Measurements from ENCODE around the gene CALHM6. TPM values are rescaled to one million over a fixed set of nuclear protein-coding genes. Genes with fewer than 3 reads are reported as not detected.

The CALHM6 gene
- total and polyA plus RNA-seq, 9 of the 15 experiments (the other 6 are each of a cell fraction or from before 2014, with no cell fraction given): 0.24 TPM; not detected in 8

DNA sequence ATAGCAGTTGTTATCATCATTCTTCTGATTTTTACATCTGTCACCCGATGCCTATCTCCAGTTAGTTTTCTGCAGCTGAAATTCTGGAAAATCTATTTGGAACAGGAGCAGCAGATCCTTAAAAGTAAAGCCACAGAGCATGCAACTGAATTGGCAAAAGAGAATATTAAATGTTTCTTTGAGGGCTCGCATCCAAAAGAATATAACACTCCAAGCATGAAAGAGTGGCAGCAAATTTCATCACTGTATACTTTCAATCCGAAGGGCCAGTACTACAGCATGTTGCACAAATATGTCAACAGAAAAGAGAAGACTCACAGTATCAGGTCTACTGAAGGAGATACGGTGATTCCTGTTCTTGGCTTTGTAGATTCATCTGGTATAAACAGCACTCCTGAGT is 2.1 kb downstream of the CALHM6 start (continued):
- TF ChIP-seq, protein P1, sequence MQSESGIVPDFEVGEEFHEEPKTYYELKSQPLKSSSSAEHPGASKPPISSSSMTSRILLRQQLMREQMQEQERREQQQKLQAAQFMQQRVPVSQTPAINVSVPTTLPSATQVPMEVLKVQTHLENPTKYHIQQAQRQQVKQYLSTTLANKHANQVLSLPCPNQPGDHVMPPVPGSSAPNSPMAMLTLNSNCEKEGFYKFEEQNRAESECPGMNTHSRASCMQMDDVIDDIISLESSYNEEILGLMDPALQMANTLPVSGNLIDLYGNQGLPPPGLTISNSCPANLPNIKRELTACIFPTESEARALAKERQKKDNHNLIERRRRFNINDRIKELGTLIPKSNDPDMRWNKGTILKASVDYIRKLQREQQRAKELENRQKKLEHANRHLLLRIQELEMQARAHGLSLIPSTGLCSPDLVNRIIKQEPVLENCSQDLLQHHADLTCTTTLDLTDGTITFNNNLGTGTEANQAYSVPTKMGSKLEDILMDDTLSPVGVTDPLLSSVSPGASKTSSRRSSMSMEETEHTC (IDR thresholded peaks at IDR 0.05): no peak
- TF ChIP-seq, protein P2, sequence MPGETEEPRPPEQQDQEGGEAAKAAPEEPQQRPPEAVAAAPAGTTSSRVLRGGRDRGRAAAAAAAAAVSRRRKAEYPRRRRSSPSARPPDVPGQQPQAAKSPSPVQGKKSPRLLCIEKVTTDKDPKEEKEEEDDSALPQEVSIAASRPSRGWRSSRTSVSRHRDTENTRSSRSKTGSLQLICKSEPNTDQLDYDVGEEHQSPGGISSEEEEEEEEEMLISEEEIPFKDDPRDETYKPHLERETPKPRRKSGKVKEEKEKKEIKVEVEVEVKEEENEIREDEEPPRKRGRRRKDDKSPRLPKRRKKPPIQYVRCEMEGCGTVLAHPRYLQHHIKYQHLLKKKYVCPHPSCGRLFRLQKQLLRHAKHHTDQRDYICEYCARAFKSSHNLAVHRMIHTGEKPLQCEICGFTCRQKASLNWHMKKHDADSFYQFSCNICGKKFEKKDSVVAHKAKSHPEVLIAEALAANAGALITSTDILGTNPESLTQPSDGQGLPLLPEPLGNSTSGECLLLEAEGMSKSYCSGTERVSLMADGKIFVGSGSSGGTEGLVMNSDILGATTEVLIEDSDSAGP (CRISPR knock-in tag; IDR thresholded peaks at IDR 0.05): no peak

DNA sequence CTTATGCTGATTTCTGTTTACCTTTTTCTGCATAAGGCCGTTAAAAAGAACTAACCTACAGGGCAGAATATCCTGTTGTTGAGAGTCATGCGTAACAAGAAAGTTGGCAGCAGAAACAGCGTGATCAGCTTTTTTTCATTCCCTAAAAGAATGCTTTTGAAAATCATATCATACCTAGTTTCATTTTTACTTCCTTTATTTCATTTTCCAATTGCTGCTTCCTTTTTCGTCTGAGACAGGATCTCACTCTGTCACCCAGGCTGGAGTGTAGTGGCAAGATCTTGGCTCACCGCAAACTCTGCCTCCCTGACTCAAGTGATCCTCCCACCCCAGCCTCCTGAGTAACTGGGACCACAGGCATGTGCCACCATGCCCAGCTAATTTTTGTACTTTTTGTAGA is 4.1 kb downstream of the CALHM6 start:
- H3K27me3 ChIP-seq (ENCODE audit: control insufficient read depth in 2 of 2, insufficient read depth in 2 of 2, low read length in 2 of 2): peaks cover 0 to 6% of the 10 kb centered on the region in 2 experiments; a peak in 1 of 5 replicates
- FAIRE-seq (no peak), ATAC-seq (no peak), DNase-seq (ENCODE audit: extremely low read depth in 1 of 4, low spot score in 3 of 4) (no peak)
- in situ Hi-C loops (cut with MboI): no loop called here
- POLR2A ChIA-PET: interaction anchor here (1.0 kb wide), 1 partner anchor 10 kb away, joined by 3 read pairs; no protein-coding TSS in a partner anchor
- H3K4me1 ChIP-seq (replicated peaks in 1 of 2; ENCODE audit: control insufficient read depth in 2 of 2, insufficient read depth in 2 of 2, low read length in 2 of 2): peaks cover 10 to 13% of the 10 kb centered on the region in 2 experiments; a peak in 4 of 5 replicates
- H2AFZ ChIP-seq (ENCODE audit: low read depth, low read length): peak overlapping the region; percentile 29
- BruUV-seq (replicated peaks): no TSS peak
- intact Hi-C loops (cut with micrococcal nuclease): no loop called here
- H3K9me3 ChIP-seq (replicated peaks; ENCODE audit: control insufficient read depth, insufficient read depth, low read depth, low read length): no peaks in the 10 kb centered on the region; the same call in 1 of the 2 replicates
- no peak overlapping the region for H3K9ac ChIP-seq (ENCODE audit: insufficient read depth in 1 of 2, low read depth in 2 of 2, low read length in 2 of 2)
- CTCF ChIA-PET (ENCODE audit: low intra/inter-chr PET ratio): no interaction called here
- no peaks in the 10 kb centered on the region for H3K79me2 ChIP-seq (ENCODE audit: control insufficient read depth, insufficient read depth, low read length)
- H3K36me3 ChIP-seq (ENCODE audit: control insufficient read depth, insufficient read depth, low read length): no peaks in the 10 kb centered on the region
- no peak overlapping the region for H3K4me3 ChIP-seq
- TF ChIP-seq ZNF316 (IDR thresholded peaks at IDR 0.05) (peak; percentile 79), C11orf30 (IDR thresholded peaks at IDR 0.05; ENCODE audit: low read depth) (peak; percentile 65), MAFG (tag; conservative IDR thresholded peaks at IDR 0.05) (peak; percentile 40), CBX8 (IDR thresholded peaks at IDR 0.05; ENCODE audit: borderline replicate concordance, extremely low read depth, low read depth, low read length, poor library complexity, severe bottlenecking) (no peak), MAFF (IDR thresholded peaks at IDR 0.05; ENCODE audit: low read length) (peak; percentile 32; the same call in 1 of the 2 replicates), NFYB (IDR thresholded peaks at IDR 0.05; ENCODE audit: extremely low read depth, insufficient read length) (no peak), HNRNPL (IDR thresholded peaks at IDR 0.05; ENCODE audit: low read depth, low read length) (no peak)
- TF ChIP-seq, protein P3, sequence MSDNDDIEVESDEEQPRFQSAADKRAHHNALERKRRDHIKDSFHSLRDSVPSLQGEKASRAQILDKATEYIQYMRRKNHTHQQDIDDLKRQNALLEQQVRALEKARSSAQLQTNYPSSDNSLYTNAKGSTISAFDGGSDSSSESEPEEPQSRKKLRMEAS (CRISPR knock-in tag; IDR thresholded peaks at IDR 0.05): 0 out of 2 replicates have a peak, but pooled peaks have one; percentile 14
- H3K4me2 ChIP-seq (ENCODE audit: insufficient read depth, low read length): no peak overlapping the region
- no peaks in the 10 kb centered on the region for H3K9me1 ChIP-seq (ENCODE audit: control insufficient read depth, insufficient read depth, low read length)
- no peak overlapping the region for H3K27ac ChIP-seq (ENCODE audit: extremely low read depth, low read depth, low read length)
- WGBS (ENCODE audit: insufficient coverage, low coverage, missing lambda C conversion rate): 32% methylated on average over 5 of the region's 5 CpGs
- no peaks in the 10 kb centered on the region for H4K20me1 ChIP-seq (replicated peaks; ENCODE audit: control insufficient read depth, insufficient read depth, low read length)
